OCI-LY1 (cell line): Measurements from ENCODE around the gene POSTN.

Experiments used
- EZH2 ChIP-seq: fragments of 200-600 bp; sonication (generic), shearing (Covaris generic); IDR thresholded peaks from 2 replicates; pipeline ENCODE4 v1.8.0; 2017; ENCODE audit warnings: borderline replicate concordance, mixed run types, mild to moderate bottlenecking, antibody characterized with exemption, low read length, moderate library complexity, mixed read lengths
- TF ChIP-seq, protein P1 (sequence below): fragments of 200-600 bp; sonication (generic), shearing (Covaris generic); IDR thresholded peaks from 2 replicates; pipeline ENCODE4 v1.5.1; 2017; ENCODE audit warnings: mild to moderate bottlenecking, antibody characterized with exemption, low read length, moderate library complexity, mixed read lengths

DNA sequence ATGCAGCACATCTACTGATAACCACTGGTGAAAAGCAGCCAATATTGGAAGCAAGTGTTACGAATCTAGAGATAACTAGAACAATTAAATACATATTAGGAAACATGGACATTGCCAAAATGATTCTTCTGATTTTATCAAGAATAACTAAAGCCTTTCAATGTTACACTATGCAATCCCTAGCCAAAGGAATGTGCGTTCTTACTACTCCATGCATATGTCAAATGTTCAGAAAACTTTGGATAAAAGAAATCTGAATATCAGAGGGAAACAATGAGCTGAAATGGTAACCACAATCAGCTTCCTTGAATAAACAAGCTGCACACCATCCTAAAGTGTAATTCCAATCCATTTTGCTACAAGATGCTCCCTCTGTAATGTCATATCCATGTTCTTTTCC, 951 bp upstream of the POSTN start:
- TF ChIP-seq, protein P1, sequence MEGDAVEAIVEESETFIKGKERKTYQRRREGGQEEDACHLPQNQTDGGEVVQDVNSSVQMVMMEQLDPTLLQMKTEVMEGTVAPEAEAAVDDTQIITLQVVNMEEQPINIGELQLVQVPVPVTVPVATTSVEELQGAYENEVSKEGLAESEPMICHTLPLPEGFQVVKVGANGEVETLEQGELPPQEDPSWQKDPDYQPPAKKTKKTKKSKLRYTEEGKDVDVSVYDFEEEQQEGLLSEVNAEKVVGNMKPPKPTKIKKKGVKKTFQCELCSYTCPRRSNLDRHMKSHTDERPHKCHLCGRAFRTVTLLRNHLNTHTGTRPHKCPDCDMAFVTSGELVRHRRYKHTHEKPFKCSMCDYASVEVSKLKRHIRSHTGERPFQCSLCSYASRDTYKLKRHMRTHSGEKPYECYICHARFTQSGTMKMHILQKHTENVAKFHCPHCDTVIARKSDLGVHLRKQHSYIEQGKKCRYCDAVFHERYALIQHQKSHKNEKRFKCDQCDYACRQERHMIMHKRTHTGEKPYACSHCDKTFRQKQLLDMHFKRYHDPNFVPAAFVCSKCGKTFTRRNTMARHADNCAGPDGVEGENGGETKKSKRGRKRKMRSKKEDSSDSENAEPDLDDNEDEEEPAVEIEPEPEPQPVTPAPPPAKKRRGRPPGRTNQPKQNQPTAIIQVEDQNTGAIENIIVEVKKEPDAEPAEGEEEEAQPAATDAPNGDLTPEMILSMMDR, result no peak
- TF ChIP-seq EZH2, result no peak
